Spleen (tissue), 11 donors: ENCODE measurements around the gene FRMD4A. TPM values are rescaled to one million over a fixed set of nuclear protein-coding genes. Genes with fewer than 3 reads are reported as not detected.

Experiments used
- DNase-seq: peaks from one replicate; pipeline ENCODE4 v3.0.0-alpha.2; 2020
- H3K27ac ChIP-seq, 8 donors: fragments of 200-600 bp; sonication (generic) in 7 of 8; 1 replicate in 4 of 8; 2 replicates in 4 of 8; pipeline versions ENCODE4 v1.5.0 to v1.8.0; 2016 to 2021; ENCODE audit warnings: inconsistent platforms in 4 of 8, mild to moderate bottlenecking in 4 of 8, moderate library complexity in 1 of 8
- H3K27me3 ChIP-seq, 7 donors: fragments of 200-600 bp; sonication (generic) in 6 of 7; replicated peaks in 1 of 7; 1 replicate in 4 of 7; 2 replicates in 3 of 7; pipeline versions ENCODE4 v1.5.0 to v1.8.0; 2016 to 2021; ENCODE audit warnings: inconsistent platforms in 3 of 7, mild to moderate bottlenecking in 1 of 7
- H3K36me3 ChIP-seq, 6 donors: fragments of 200-600 bp; sonication (generic) in 5 of 6; 1 replicate in 4 of 6; 2 replicates in 2 of 6; pipeline versions ENCODE4 v1.5.0 to v1.8.0; 2016 to 2021; ENCODE audit warnings: inconsistent platforms in 2 of 6
- H3K4me1 ChIP-seq, 6 donors: fragments of 200-600 bp; sonication (generic) in 5 of 6; 1 replicate in 3 of 6; 2 replicates in 3 of 6; pipeline versions ENCODE4 v1.5.0 to v1.8.0; 2016 to 2021; ENCODE audit warnings: inconsistent platforms in 3 of 6
- H3K4me3 ChIP-seq, 8 donors: fragments of 200-600 bp; sonication (generic) in 7 of 8; 1 replicate in 4 of 8; 2 replicates in 4 of 8; pipeline versions ENCODE4 v1.5.0 to v1.8.0; 2016 to 2021; ENCODE audit warnings: inconsistent platforms in 4 of 8, mild to moderate bottlenecking in 4 of 8, moderate library complexity in 2 of 8
- H3K9me3 ChIP-seq, 8 donors: fragments of 200-600 bp; sonication (generic) in 7 of 8; 1 replicate in 4 of 8; 2 replicates in 4 of 8; pipeline versions ENCODE4 v1.5.0 to v1.8.0; 2016 to 2021; ENCODE audit warnings: inconsistent platforms in 4 of 8
- CTCF ChIP-seq, 11 experiments: fragments of 200-600 bp in 7 of 11; fragments of 450-650 bp in 4 of 11; sonication (generic) in 4 of 11; IDR thresholded peaks in 8 of 11; conservative IDR thresholded peaks in 3 of 11; 1 replicate in 7 of 11; 2 replicates in 4 of 11; pipeline versions ENCODE4 v1.4.0 to v1.8.0; 2016 to 2021; ENCODE audit warnings: antibody characterized with exemption in 11 of 11, inconsistent platforms in 4 of 11, mild to moderate bottlenecking in 1 of 11
- POLR2A ChIP-seq, 3 donors: fragments of 450-650 bp; IDR thresholded peaks; one replicate each; pipeline ENCODE4 v1.5.1; 2017; ENCODE audit warnings: antibody characterized with exemption in 3 of 3, mild to moderate bottlenecking in 1 of 3
- POLR2AphosphoS5 ChIP-seq, 3 donors: sonication (generic); formaldehyde crosslinking; IDR thresholded peaks; one replicate each; pipeline ENCODE4 v1.5.1; 2017; ENCODE audit warnings: antibody characterized with exemption in 3 of 3
- WGBS, 5 donors: extraction: QIAGEN DNeasy Blood & Tissue Kit in 3 of 5; methylation state at CpG; one replicate each; pipeline versions ENCODE4 v1.1.5 to v1.1.7; 2013 to 2018; 5-methylcytosine and 5-hydroxymethylcytosine counted together
- intact Hi-C: fragments of 100-400 bp; cut with DNase I; formaldehyde crosslinking; loops from one replicate; pipeline ENCODE4 v1.15.0; 2023; ENCODE audit warnings: low total_unique reads
- polyA plus RNA-seq, 3 donors: library from polyadenylated mRNA; stranded (reverse); fragments of 200-250 nt; gene quantifications; one replicate each; pipeline ENCODE4 v1.2.1, GENCODE V29; 2013
- total RNA-seq, 7 donors: library from RNA; depleted of rRNA in 3 of 7; stranded (reverse); fragments of >200 nt in 3 of 7; fragmentation: NEBNext Ultra II Directional in 4 of 7; extraction: Animal tissue kit (Norgen Biotek cat#: 25700) in 4 of 7; gene quantifications; one replicate each; pipeline versions ENCODE4 v1.1.0 to v1.2.1, GENCODE V29; 2016 to 2021
- donor health status: healthy with polysubstance abuse.
- donor health status: DM: no; HTN: no; CAD: no; lungs with moderate emphysema.
- donor health status: DM: no; HTN: no; CAD: no.
- donor health status: Bipolar disorder and iron deficiency.
- donor health status: healthy.
- donor health status: DM: no; HTN: no; CAD: no.
- donor health status: DM: yes; HTN: yes; CAD: no.

Gene FRMD4A
- total and polyA plus RNA-seq, 10 donors, result 9.2 to 141 (median 80.5) TPM

GRCh38 chr10:13917791-13918190 is 412.9 kb downstream of the FRMD4A start:
- WGBS, 5 donors, result 54 to 82% (median 70%) methylated on average over 3 of the region's 3 CpGs
- no peak for DNase-seq
- Histone ChIP-seq H3K4me3 (no peak overlapping the region), H3K27me3 (no peaks in the 10 kb centered on the region), H3K27ac (no peak overlapping the region), H3K4me1 (peaks cover 0 to 13% (median 7%) of the 10 kb centered on the region in 6 donors), H3K36me3 (no peaks in the 10 kb centered on the region), H3K9me3 (no peaks in the 10 kb centered on the region)
- intact Hi-C loops, result no loop called here
- TF ChIP-seq CTCF (IDR thresholded peaks at IDR 0.05 in 8 of 11, conservative IDR thresholded peaks at IDR 0.05 in 3 of 11) (no peak), POLR2AphosphoS5 (IDR thresholded peaks at IDR 0.05) (no peak), POLR2A (IDR thresholded peaks at IDR 0.05) (no peak)

DNA sequence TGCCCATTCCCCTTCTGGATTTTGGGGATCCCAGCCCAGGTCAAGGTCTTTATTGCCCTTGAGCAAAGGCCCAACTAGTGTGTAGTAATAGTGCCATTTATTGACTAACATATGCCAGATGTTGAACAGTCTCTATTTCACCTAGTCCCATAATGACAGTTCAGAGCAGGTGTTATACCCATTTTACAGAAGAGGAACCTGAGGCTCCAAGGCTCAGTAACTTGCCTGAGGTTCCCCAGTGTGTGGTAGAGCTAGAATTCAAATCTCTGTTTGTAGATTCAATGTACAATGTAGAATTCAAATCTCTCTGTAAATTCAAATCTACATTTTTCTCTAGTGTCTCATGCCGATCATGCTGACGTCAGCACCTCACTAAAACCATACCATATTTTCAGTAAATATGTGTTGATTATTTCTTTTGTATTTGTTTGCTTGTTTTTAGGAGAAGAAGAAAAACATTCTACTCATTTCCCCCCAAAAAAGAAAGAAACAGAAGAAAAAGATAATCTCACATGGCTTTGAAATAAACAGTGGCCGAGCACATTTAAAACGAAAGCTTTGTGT is 414.3 kb downstream of the FRMD4A start:
- Histone ChIP-seq H3K4me1 (peaks cover 0 to 13% (median 9%) of the 10 kb centered on the region in 6 donors), H3K36me3 (no peaks in the 10 kb centered on the region), H3K27me3 (no peaks in the 10 kb centered on the region), H3K4me3 (no peak overlapping the region), H3K27ac (no peak overlapping the region), H3K9me3 (no peaks in the 10 kb centered on the region)
- intact Hi-C loops, result no loop called here
- DNase-seq, result no peak
- WGBS, 5 donors, result 84 to 94% (median 89%) methylated on average over 4 of the region's 4 CpGs
- TF ChIP-seq CTCF (IDR thresholded peaks at IDR 0.05 in 8 of 11, conservative IDR thresholded peaks at IDR 0.05 in 3 of 11) (no peak), POLR2AphosphoS5 (IDR thresholded peaks at IDR 0.05) (no peak), POLR2A (IDR thresholded peaks at IDR 0.05) (no peak)

DNA sequence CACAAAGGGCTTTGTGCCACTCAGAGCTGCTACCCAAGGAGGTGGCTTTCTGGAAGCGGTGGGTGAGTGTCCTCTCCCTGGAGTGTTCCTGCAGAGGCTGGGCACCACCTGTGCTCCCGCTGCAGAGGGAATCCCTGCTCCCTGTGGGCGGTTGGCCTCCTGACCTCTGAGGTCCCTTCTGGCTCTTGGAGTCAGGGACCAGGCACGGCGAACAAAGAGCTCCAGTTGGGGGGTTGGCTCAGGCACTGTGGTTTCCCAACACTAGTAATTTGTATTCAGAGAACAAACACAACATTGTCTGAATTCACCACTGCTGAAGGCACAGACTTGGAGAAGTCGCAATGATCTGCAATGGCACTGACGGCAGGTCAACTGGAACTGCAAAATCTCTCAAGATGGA is 415.0 kb downstream of the FRMD4A start:
- DNase-seq, result no peak
- TF ChIP-seq POLR2A (IDR thresholded peaks at IDR 0.05) (no peak), CTCF (IDR thresholded peaks at IDR 0.05 in 8 of 11, conservative IDR thresholded peaks at IDR 0.05 in 3 of 11) (no peak), POLR2AphosphoS5 (IDR thresholded peaks at IDR 0.05) (no peak)
- Histone ChIP-seq H3K27ac (no peak overlapping the region), H3K36me3 (no peaks in the 10 kb centered on the region), H3K9me3 (no peaks in the 10 kb centered on the region), H3K4me3 (no peak overlapping the region), H3K4me1 (peaks cover 0 to 13% (median 9%) of the 10 kb centered on the region in 6 donors), H3K27me3 (no peaks in the 10 kb centered on the region)
- 90 to 97% (median 92%) methylated on average over 6 to 7 of the region's 7 CpGs for WGBS, 5 donors
- intact Hi-C loops, result no loop called here

- Histone ChIP-seq H3K9me3 (no peaks in the 10 kb centered on the region), H3K27ac (peak overlapping the region in 1 of 8 donors; percentile 16), H3K27me3 (no peaks in the 10 kb centered on the region), H3K4me3 (no peak overlapping the region), H3K4me1 (peaks cover 0 to 15% (median 9%) of the 10 kb centered on the region in 6 donors), H3K36me3 (no peaks in the 10 kb centered on the region)
- intact Hi-C loops, result no loop called here
- DNase-seq, result no peak
- 62 to 66% (median 64%) methylated on average over 5 of the region's 5 CpGs for WGBS, 5 donors
- TF ChIP-seq CTCF (IDR thresholded peaks at IDR 0.05 in 8 of 11, conservative IDR thresholded peaks at IDR 0.05 in 3 of 11) (no peak), POLR2A (IDR thresholded peaks at IDR 0.05) (no peak), POLR2AphosphoS5 (IDR thresholded peaks at IDR 0.05) (no peak)
These were observed 416.8 kb downstream of the FRMD4A start for GRCh38 chr10:13913897-13914296.
